BJ (cell line): ENCODE data around the gene RRP1B. TPM values are rescaled to one million over a fixed set of nuclear protein-coding genes. Genes with fewer than 3 reads are reported as not detected.

Experiments
- CTCF ChIA-PET: fragments of 350-600 bp; formaldehyde crosslinking; extraction: SDS; loops from one replicate; lab custom pipeline; 2021; ENCODE audit warnings: antibody characterized with exemption, inconsistent platforms; lab: Yijun Ruan, JAX
- POLR2A ChIA-PET: fragments of 300-600 bp; sonication (Branson Sonifier 250); formaldehyde crosslinking; extraction: SDS; loops from one replicate; lab custom pipeline; 2021; ENCODE audit warnings: antibody characterized with exemption; lab: Charles Lee
- DNase-seq: peaks from one replicate; pipeline ENCODE4 v3.0.0-alpha.2; 2011; ENCODE audit warnings: low read depth
- H3K27me3 ChIP-seq: 2 replicates; pipeline ENCODE4 v1.6.0; 2011; ENCODE audit warnings: low read length; ENCODE audit not compliant: control insufficient read depth, insufficient read depth
- H3K36me3 ChIP-seq: 2 replicates; pipeline ENCODE4 v1.5.1; 2011; ENCODE audit warnings: low read length; ENCODE audit not compliant: control insufficient read depth, insufficient read depth
- H3K4me3 ChIP-seq: 2 replicates; pipeline ENCODE4 v1.5.1; 2011; ENCODE audit warnings: low read depth, mild to moderate bottlenecking, control low read depth, low read length
- polyA plus RNA-seq: library from polyadenylated mRNA; depleted of rRNA; stranded (reverse); fragments of >200 nt; gene quantifications from 2 replicates; pipeline ENCODE4 v1.2.3, GENCODE V29; 2011
- TF ChIP-seq, protein P1 (sequence below): IDR thresholded peaks from 2 replicates; pipeline ENCODE4 v1.5.1; 2011; ENCODE audit warnings: low read depth, mild to moderate bottlenecking, control low read depth, inconsistent platforms, low read length, moderate library complexity; ENCODE audit not compliant: insufficient read depth

The RRP1B gene
- polyA plus RNA-seq, 1 experiment = 11.6 TPM

DNA sequence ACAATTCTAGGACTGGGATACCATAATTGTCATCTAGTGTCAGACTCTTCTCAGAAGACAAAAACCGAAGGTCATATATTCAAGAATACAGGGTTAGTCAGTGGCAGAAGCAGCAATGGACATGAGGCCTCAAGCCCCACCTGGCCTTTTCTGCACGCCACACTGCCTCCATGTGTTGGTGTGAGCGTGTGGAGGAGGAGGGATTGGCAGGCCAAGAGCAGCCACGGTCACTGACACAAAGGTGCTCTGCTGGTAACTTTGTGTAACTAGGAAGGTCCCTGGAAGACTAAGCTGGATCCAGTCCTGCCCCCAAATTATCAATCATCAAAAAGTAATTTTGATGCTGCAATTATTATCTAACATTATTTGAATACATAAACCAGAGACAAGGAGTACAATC, 35.0 kb upstream of the RRP1B start:
- Histone ChIP-seq H3K4me3 (no peak overlapping the region), H3K27me3 (no peaks in the 10 kb centered on the region), H3K36me3 (no peaks in the 10 kb centered on the region)
- TF ChIP-seq, protein P1, sequence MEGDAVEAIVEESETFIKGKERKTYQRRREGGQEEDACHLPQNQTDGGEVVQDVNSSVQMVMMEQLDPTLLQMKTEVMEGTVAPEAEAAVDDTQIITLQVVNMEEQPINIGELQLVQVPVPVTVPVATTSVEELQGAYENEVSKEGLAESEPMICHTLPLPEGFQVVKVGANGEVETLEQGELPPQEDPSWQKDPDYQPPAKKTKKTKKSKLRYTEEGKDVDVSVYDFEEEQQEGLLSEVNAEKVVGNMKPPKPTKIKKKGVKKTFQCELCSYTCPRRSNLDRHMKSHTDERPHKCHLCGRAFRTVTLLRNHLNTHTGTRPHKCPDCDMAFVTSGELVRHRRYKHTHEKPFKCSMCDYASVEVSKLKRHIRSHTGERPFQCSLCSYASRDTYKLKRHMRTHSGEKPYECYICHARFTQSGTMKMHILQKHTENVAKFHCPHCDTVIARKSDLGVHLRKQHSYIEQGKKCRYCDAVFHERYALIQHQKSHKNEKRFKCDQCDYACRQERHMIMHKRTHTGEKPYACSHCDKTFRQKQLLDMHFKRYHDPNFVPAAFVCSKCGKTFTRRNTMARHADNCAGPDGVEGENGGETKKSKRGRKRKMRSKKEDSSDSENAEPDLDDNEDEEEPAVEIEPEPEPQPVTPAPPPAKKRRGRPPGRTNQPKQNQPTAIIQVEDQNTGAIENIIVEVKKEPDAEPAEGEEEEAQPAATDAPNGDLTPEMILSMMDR = no peak
- ChIA-PET POLR2A (no interaction called here), CTCF (interaction anchor here (1.2 kb wide), 1 partner anchor 15 kb away, joined by 3 read pairs; no protein-coding TSS in a partner anchor)
- DNase-seq = no peak

DNA sequence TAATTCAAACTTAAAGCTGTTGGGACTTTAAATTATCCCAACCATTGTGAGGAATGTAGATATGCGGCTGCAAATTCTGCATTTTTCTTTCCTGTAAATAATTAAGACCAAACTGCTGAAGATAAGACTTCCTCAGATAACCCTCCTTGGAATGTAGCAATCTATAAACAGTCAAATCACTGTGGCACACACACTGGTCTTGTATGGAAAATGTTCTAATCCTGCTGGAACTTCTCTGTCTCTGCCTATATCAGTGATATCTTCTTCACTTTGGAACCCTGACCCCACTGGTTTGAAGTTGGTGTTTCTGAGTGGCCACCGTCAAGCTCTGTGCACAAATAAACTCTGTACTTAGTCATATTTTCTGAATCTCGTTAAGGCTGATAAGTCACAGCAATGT, 33.0 kb upstream of the RRP1B start:
- DNase-seq = no peak
- ChIA-PET POLR2A (no interaction called here), CTCF (interaction anchor here (1.2 kb wide), 1 partner anchor 13 kb away, joined by 3 read pairs; no protein-coding TSS in a partner anchor)
- Histone ChIP-seq H3K36me3 (no peaks in the 10 kb centered on the region), H3K27me3 (no peaks in the 10 kb centered on the region), H3K4me3 (no peak overlapping the region)
- TF ChIP-seq, protein P1 = no peak

DNA sequence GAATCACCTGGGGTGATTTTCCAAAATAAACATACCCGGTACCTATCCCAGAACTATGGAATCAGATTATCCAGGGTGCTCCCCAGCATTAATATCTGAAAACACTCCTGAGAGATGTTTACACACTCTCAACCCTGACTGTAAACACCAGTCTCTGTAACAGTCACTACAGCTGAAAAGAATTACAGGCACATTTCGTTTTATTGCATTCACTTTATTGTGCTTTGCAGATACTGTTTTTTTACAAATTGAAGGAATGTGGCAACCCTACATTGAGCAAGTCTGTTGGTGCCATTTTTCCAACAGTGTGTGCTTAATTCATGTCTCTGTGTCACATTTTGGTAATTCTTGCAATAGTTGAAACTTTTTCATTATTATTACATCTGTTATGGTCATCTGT, 31.8 kb upstream of the RRP1B start:
- TF ChIP-seq, protein P1 = no peak
- Histone ChIP-seq H3K4me3 (no peak overlapping the region), H3K36me3 (no peaks in the 10 kb centered on the region), H3K27me3 (no peaks in the 10 kb centered on the region)
- no peak for DNase-seq
- CTCF ChIA-PET = interaction anchor here (1.2 to 1.7 kb wide), 2 partner anchors 15 to 16 kb away, joined by 3 to 6 read pairs; no protein-coding TSS in a partner anchor
- POLR2A ChIA-PET = no interaction called here

DNA sequence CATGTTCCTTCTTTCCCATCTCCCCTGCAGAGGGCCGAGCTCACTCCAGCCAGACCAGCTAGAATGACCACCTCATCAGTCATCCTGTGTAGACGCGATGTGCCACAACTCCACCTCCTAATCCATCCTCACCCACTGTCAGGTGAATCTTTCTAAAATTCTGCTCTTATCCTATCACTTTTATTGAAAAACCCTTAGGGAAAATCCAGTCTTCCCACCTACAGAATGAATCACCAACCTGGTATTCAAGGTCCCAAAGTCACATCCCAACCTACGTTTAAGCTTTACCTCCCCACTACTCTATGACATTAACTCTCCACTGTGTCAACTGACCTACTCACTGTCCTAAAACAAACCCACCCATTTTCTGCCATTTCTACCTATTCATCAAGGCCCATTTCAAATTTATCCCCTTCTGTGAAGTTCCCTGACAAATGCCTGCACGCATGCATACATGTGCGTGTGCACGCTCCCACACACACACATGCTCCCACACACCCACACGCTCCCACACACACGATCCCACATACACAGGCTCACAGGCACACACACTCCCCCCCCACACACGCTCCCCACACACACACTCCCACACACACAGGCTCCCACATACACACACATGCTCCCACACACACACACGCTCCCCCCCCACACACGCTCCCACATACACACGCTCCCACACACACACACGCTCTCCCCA, 27.8 kb upstream of the RRP1B start:
- POLR2A ChIA-PET = no interaction called here
- H3K27me3 ChIP-seq = no peaks in the 10 kb centered on the region
- TF ChIP-seq, protein P1 = no peak
- H3K36me3 ChIP-seq = no peaks in the 10 kb centered on the region
- DNase-seq = no peak
- no peak overlapping the region for H3K4me3 ChIP-seq
- CTCF ChIA-PET = interaction anchor here (1.5 kb wide), 1 partner anchor 20 kb away, joined by 4 read pairs; no protein-coding TSS in a partner anchor

DNA sequence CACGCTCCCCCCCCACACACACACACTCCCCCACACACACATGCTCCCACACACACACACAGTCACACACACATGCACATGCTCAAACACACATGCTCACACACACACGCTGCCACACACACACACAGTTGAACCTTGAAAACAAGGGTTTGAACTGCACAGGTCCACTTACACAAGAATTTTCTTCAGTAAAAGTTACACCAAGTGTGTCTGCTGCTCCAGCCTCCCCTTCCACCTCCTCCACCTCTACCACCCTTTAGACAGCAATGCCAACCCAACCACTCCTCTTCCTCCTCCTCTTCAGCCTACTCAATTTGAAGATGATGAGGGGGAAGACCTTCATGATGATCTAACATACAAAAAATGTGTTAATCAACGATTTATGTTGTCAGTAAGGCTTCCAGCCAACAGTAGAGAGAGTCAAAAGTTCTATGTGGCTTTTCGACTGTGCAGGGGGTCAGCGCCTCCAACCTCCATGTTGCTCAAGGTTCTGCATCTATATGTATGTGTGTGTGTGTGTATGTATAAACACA, 26.9 kb upstream of the RRP1B start:
- POLR2A ChIA-PET = no interaction called here

More for the DNA sequence above, 26.9 kb upstream of the RRP1B start:
- TF ChIP-seq, protein P1 = no peak
- no peak for DNase-seq
- Histone ChIP-seq H3K27me3 (no peaks in the 10 kb centered on the region), H3K4me3 (no peak overlapping the region), H3K36me3 (no peaks in the 10 kb centered on the region)
- CTCF ChIA-PET = interaction anchor here (2.3 kb wide), 1 partner anchor 13 kb away, joined by 10 read pairs; no protein-coding TSS in a partner anchor
